Activated T-helper 1 cell treated with Interleukin-2 at 50 U/mL for 16 hours (primary cell): ENCODE results near the gene C3orf49.

Source experiments
- DNase-seq: peaks from one replicate; pipeline ENCODE4 v3.0.0-alpha.2; 2020; ENCODE audit warnings: low read depth

Gene C3orf49

GRCh38 chr3:63851287-63851686, 32.2 kb downstream of the C3orf49 start:
- no peak for DNase-seq

DNA sequence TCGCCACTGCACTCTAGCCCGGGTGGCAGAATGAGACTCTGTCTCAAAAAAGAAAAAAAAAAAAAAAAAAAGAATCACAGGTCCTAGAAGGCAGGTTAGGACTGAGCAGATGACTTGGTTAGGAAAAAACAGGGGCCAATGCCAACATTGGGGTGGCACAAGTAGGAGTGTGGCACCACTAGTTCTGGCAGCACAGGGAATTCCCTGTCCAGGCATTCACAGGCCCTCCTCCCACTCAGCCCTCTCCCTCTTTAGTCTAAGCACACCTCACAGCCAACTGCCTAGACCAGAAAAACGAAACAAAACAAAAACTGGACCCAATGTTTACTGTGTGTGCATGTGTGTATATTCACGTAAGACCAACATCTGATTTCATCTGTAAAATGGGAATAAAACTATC, 34.0 kb downstream of the C3orf49 start:
- no peak for DNase-seq

- DNase-seq = no peak
Observed at GRCh38 chr3:63855333-63855940, 36.3 kb downstream of the C3orf49 start.

DNA sequence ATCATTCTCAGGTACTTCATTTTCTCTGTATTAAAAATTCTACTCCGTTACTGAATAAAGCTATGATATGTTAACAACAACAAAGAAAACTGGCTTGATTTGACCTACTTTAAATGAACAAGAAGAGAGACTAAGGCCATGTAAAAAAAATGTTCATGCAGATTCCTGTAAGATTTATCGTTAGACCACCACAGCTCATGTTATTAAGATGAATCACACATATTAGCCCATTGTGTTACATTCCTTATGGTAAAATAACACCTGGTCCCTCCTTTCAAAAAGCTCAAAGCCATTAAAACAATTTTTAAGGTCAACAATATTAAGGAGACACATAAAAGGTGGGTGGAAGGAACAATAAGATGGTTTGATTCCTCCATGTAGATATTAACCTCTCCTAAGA, 38.2 kb downstream of the C3orf49 start:
- no peak for DNase-seq

DNA sequence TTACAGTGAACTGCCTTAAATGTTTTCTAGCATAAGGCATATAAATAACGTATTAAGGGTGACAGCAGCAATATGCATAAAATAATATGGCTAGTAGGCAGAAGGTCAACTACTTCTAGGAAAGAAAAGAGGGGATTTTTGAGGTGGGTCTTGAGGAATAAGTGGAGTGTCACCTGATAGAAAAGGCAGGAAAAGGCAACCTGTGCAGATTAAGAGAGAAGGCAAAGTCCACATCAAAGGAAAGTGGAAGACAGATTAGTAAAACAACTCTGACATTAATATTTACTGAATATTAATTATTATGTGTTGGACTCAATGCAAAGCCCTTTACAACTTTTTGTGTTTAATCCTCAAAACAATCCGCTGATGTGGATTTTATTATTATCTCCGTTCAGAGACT, 41.7 kb downstream of the C3orf49 start:
- no peak for DNase-seq

- no peak for DNase-seq
Observed at GRCh38 chr3:63861306-63861705, 42.2 kb downstream of the C3orf49 start.

DNA sequence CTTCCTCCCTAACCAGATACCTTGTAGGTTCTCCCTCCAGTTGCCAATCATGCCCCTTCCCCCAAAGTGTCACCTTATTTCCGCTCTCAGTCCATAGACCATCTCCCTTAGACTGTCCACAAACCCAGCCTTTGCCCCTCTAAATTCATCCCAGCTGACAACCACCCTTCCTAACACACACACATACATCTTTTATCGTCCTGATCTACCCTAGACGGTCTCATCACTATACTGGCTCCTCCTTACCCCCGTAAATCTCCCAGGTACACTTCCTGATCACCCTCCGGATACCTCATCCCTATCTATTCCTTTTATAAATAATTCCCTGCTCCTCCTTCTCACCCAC, 43.7 kb downstream of the C3orf49 start:
- DNase-seq = no peak

- DNase-seq = peak; percentile 65
Observed at GRCh38 chr3:63863150-63864007, 44.3 kb downstream of the C3orf49 start, which contains the start of the genes ATXN7 and THOC7. Gene ATXN7, plus strand, starts transcription at chr3:63863867. Its CDS starts 48,732 bp downstream, at chr3:63912599. Gene THOC7, minus strand, starts transcription at chr3:63863805. Its CDS starts 15 bp downstream, at chr3:63863790.

- DNase-seq = peak; percentile 16
Observed at GRCh38 chr3:63864008-63864964, 45.2 kb downstream of the C3orf49 start.

GRCh38 chr3:63864965-63865327, 45.8 kb downstream of the C3orf49 start:
- DNase-seq = no peak

DNA sequence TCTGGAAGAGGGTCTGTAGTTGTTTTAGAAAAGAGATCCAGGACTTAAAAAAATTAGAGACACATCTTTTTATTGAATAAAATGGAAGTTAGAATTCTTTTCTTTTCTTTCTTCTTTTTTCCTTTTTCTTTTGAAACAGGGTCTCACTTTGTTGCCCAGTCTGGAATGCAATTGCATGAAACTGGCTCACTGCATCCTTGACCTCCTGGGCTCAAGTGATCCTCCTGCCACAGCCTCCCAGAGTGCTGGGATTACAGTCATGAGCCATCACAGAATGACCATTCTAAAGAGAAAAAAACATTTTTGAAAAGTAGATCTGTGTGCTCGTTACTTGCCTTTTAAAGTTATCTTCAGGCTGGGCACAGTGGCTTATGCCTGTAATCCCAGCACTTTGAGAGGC, 48.1 kb downstream of the C3orf49 start:
- DNase-seq = no peak

DNA sequence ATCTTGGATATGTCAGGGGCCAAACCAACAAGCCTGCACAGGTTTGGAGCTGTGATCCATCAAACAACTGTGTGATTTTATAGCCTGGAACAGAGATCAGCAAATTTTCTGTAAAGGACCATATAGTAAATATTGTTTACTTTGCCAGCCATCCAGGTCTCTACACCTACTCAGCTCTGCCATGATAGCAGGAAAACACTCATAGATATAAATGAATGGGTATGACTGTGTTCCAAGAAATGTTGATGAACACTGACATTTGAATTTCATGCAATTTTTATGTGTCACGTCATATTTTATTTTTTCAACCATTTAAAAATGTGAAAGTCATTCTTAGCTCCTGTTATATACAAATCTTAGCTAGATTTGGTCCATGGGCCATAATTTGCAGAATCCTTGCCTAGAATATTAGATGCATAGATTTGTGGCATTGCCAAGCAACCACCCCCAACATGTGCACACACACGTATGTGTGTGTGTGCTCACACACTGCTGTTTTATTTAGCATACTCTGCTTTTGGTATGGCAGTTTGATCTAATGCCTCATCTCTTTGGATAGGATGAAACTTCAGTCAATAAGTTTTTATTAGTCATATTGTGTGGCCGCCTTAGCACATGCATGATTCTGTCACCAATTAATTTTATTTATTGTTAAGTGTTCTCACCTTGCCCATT, 51.0 kb downstream of the C3orf49 start:
- no peak for DNase-seq

DNA sequence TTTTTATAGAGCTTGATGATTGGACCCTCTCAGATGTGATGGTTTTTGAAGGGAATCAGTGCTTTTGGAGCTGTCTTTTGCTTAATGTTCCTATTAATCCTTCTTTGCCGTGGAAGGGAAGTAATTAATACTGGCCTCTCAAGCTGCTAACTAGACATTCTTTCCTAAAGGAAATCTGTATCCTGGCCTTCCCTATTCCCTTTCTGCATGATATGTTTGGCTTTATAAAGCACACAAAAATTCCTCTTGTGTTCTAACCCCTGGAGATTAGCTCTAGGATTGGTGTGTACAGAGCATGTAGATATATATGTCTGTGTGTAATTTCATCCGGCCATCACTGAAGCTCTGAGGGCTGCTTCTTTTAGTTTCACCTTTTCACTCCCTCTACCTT, 51.5 kb downstream of the C3orf49 start:
- DNase-seq = no peak

DNA sequence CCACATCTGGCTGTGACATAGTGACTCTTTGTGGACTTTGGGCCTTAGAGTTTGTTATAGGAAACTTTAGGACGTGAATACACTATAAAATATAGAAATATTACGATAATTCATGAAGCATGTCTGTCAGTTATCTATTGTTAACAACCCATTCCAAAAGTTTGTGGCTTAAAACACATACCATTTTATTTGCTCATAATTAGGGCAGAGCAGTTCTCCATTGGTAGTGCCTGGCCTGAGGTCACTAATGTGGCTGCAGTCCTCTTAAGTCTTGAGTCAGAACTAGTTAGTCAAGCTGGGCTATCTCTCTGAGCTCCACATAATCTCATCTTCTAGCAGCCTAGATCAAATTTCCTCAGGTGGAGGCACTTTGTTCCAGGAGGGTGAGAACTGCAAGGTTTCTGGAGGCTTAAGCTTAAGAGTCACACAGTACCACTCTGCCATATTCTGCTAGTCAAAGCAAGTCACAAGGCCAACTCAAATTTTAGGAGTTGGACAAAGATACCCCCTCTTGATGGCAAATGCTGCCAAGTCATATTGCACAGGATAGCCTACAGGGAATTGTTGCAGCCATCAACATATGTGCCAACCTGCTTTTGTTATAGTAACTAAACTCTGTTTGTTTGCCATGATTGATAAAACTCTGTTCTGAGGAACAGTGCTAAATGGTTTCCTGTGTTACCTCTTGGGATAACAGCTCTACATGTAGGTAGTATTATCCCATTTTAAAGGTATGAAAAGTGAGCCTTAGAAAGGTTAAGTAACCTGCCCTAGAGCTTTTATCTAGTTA, 53.2 kb downstream of the C3orf49 start:
- no peak for DNase-seq

- DNase-seq = no peak
Observed at GRCh38 chr3:63874769-63875168, 55.7 kb downstream of the C3orf49 start.

DNA sequence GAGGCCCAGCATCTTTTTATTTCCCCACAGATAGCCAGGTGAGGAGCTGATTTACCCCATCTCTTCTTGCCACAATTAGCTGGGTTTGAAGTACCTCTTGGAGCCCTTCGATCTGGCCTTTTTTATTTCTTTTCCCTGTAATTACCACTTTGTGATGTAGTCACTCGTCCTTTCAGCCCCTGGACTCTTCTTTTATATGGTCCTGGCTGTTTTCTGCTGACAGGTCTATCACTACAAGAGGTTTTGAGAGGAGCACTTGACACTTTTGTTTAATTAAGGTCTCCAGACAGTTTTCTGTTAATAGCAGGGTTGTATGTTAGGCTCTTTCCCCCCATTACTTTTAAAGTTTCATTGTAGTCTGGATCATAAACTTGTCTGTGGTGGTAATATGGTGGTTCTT, 56.4 kb downstream of the C3orf49 start:
- no peak for DNase-seq

GRCh38 chr3:63876260-63876659, 57.2 kb downstream of the C3orf49 start:
- no peak for DNase-seq

DNA sequence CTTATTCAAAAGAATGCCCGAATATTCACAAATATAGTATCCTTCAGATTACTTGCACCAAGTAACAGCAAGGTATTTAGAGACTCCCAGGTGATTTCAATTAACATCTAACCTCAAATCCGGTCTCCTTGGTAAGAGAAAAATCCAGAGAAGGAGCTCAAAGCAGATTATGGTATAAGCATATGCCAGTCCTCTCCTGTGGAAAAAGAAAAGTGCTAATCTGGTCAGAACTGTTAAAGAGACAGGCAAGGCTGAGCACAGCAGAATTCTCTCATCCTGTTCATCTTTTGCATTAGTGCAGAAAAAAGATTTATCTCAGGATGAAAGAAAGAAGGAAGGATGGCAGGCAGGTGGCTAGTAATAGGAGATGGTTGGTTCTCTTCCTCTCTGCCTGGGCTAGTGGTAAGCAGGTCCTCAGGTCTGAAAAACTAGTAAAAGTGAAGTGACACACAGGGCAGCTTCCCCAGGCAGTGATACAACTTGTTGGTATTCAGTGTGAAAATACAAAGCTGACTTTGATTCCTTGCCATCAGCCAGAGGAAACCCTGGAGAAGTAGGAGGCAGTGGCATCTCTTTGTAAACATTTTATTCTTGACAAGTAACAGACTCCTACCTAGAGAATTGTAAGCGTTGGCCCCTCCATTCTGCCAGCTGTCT, 58.8 kb downstream of the C3orf49 start:
- DNase-seq = no peak

DNA sequence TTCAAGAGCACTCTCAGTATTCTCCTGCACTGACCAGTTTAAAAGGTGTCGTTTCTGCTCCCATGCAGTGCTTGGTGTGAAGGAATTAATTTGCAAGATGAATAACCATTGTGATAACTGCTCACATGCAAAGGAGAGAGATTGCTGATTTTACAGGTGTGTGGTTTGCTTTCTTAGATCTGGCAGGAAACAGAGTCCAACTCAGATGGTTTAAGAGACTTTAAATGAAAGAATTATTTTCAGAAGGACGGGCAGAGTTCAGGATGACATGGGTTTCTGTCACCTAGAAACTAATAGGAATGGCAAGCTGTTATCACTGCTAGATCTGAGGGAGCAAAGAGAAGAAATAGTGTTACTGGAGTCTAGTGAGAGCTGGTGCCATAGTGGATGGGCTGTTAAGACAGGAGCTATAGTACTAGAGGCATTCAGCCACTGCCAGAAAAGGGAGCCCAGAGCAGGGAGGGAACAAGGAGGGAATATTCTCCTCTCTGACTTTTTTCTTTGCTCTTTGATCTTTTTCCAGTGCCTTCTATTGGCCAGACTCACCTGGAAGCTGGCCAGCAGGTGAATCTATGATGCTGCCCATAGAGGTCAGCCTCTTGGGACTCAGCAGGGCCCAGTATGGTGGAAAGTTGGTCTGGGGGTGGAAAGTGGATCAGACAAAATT, 59.4 kb downstream of the C3orf49 start:
- DNase-seq = no peak

DNA sequence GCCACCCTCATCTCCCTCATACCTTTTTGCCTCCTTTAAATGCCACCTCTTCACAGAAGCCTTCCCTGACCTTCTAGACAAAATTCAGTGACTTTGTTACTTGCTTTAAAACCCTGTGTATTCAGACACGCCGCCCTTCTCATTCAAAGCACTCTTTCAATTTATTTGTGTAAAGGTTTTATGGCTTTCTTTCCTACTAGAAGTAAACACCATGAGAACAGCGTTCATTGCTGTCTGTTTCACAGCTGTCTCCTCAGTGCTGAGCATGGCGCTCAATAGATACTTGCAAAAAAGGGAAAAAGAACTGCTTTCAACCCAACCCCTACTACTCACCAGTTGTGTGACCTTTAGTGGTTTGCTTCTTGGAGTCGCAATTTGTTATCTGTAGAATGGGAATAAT, 61.6 kb downstream of the C3orf49 start:
- DNase-seq = no peak
